Lower lobe of right lung (tissue), 2 donors: Measurements from ENCODE around the gene MCU. TPM values are rescaled to one million over a fixed set of nuclear protein-coding genes. Genes with fewer than 3 reads are reported as not detected.
"Not testable (repeated sequence)": the region's sequence is repeated elsewhere in the genome, so short reads cannot be mapped to it uniquely, and the experiment has no call there.

ENCODE experiments used
- ATAC-seq, 2 donors: fragments of 200-7000 bp; cut with Tn5 transposase; one replicate each; pipeline ENCODE4 v1.9.1; 2020 to 2022; ENCODE audit warnings: mild to moderate bottlenecking in 2 of 2, moderate library complexity in 2 of 2
- DNase-seq: peaks from one replicate; pipeline ENCODE4 v3.0.0-alpha.2; 2020
- H3K27ac ChIP-seq: fragments of 200-600 bp; one replicate; pipeline ENCODE4 v1.8.0; 2022
- H3K27me3 ChIP-seq: fragments of 200-600 bp; one replicate; pipeline ENCODE4 v1.8.0; 2022; ENCODE audit warnings: low read depth
- H3K36me3 ChIP-seq: fragments of 200-600 bp; one replicate; pipeline ENCODE4 v1.8.0; 2022; ENCODE audit warnings: mild to moderate bottlenecking
- H3K4me1 ChIP-seq: fragments of 200-600 bp; one replicate; pipeline ENCODE4 v1.8.0; 2022
- H3K4me3 ChIP-seq: fragments of 200-600 bp; one replicate; pipeline ENCODE4 v1.8.0; 2022; ENCODE audit warnings: mild to moderate bottlenecking
- H3K9me3 ChIP-seq: fragments of 200-600 bp; one replicate; pipeline ENCODE4 v1.8.0; 2022
- intact Hi-C: fragments of 100-400 bp; cut with DNase I; formaldehyde crosslinking; loops from one replicate; pipeline ENCODE4 v1.11.0; 2022
- total RNA-seq: library from RNA; stranded (reverse); fragmentation: NEBNext Ultra II Directional; extraction: Animal tissue kit (Norgen Biotek cat#: 25700); gene quantifications from one replicate; pipeline ENCODE4 v1.2.1, GENCODE V29; 2021
- TF ChIP-seq, protein P1 (sequence below): fragments of 200-600 bp; IDR thresholded peaks from one replicate; pipeline ENCODE4 v1.8.0; 2022; ENCODE audit warnings: antibody characterized with exemption, mild to moderate bottlenecking
- donor health status: DM: no; HTN: yes; CAD: no; lungs with severe emphysema.

MCU gene
- total RNA-seq, 1 donor from 2014 or later: 24.2 TPM

DNA sequence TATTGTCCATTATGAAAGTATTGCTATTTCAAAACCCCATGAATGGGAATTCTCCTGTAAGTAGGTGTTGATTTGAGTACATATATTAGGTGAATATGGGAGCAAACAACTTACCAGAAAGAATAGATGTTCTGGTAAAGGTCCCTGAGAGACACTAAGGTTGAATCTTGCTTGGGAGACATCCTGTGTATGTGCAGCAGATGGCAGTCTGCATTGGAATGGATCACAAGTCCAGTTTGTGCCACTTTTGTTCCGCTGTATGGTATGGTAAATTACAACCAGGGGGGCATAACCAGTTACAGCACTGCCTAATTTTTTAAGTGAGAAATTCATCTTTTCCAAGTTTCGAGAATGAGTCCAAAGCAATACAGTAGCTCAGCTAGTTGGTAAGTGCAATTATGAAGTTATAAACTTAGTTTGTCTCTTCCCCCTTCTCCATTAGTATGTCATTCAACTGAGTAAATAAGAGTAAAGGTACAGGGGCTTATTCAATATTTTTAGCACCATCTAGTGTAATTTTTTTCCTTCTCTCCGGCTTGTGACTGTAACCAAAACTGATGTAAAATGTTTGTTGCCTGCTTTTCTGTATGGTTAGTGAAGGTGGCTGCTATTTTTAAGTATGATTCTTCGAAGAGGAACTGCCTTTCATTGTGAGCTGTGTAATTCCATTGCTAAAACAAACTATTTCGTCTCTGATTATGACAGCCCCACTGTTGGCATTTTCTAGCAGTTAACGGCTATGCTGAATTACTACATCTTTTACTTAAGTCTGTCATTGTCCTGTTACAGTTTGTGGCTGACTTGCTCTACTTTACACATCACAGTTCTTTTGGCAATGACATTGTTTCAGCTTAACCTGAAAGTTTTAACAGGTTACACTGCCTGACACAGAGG, 2.8 kb downstream of the MCU start:
- DNase-seq: no peak
- Histone ChIP-seq H3K4me3 (no peak overlapping the region), H3K27ac (no peak overlapping the region), H3K27me3 (no peaks in the 10 kb centered on the region), H3K9me3 (no peaks in the 10 kb centered on the region), H3K36me3 (no peaks in the 10 kb centered on the region), H3K4me1 (peaks cover 38% of the 10 kb centered on the region)
- TF ChIP-seq, protein P1, sequence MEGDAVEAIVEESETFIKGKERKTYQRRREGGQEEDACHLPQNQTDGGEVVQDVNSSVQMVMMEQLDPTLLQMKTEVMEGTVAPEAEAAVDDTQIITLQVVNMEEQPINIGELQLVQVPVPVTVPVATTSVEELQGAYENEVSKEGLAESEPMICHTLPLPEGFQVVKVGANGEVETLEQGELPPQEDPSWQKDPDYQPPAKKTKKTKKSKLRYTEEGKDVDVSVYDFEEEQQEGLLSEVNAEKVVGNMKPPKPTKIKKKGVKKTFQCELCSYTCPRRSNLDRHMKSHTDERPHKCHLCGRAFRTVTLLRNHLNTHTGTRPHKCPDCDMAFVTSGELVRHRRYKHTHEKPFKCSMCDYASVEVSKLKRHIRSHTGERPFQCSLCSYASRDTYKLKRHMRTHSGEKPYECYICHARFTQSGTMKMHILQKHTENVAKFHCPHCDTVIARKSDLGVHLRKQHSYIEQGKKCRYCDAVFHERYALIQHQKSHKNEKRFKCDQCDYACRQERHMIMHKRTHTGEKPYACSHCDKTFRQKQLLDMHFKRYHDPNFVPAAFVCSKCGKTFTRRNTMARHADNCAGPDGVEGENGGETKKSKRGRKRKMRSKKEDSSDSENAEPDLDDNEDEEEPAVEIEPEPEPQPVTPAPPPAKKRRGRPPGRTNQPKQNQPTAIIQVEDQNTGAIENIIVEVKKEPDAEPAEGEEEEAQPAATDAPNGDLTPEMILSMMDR: peak; percentile 39
- ATAC-seq: no peak
- intact Hi-C loops: no loop called here

DNA sequence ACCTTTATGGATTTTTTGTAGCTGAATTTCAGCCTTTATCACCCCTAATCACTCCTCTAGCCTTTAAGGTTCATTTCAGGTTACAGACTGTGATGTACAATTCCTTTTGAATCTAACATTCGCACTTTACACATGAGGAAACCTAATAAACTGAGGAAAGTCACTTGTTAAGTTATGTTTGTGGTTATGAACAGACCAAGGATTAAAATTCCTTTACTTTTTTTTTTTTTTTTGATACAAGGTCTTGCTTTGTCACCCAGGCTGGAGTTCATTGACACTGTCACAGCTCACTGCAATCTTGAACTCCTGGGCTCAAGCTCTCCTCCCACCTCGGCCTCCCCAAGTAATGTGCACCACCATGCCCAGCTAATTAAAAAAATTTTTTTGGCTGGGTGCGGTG, 3.6 kb downstream of the MCU start:
- intact Hi-C loops: no loop called here
- H3K4me1 ChIP-seq: peaks cover 38% of the 10 kb centered on the region
- DNase-seq: no peak
- H3K9me3 ChIP-seq: no peaks in the 10 kb centered on the region
- H3K27me3 ChIP-seq: no peaks in the 10 kb centered on the region
- no peak overlapping the region for H3K4me3 ChIP-seq
- TF ChIP-seq, protein P1: no peak
- no peaks in the 10 kb centered on the region for H3K36me3 ChIP-seq
- ATAC-seq: no peak
- no peak overlapping the region for H3K27ac ChIP-seq

DNA sequence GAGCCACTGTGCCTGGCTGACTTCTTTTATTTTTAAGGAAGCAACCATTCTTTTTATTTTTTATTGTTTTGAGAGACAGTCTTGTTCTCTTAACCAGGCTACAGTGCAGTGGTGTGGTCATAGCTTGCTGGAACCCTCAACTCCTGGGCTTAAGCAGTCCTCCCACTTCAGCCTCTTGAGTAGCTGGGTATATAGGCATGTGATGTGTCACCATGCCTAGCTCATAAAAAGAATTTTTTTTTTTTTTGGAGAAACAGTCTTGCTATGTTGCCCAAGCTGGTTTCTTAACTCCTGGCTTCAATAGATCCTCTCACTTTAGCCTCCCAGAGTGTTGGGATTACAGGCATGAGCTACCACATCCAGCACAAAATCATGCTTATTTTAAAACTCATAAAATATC, 5.8 kb downstream of the MCU start:
- ATAC-seq (peak; percentile 47 to 68), DNase-seq (no peak)
- peaks cover 40% of the 10 kb centered on the region for H3K4me1 ChIP-seq
- H3K27ac ChIP-seq: no peak overlapping the region
- H3K27me3 ChIP-seq: no peaks in the 10 kb centered on the region
- TF ChIP-seq, protein P1: no peak
- intact Hi-C loops: no loop called here
- H3K4me3 ChIP-seq: no peak overlapping the region
- no peaks in the 10 kb centered on the region for H3K9me3 ChIP-seq
- H3K36me3 ChIP-seq: no peaks in the 10 kb centered on the region

DNA sequence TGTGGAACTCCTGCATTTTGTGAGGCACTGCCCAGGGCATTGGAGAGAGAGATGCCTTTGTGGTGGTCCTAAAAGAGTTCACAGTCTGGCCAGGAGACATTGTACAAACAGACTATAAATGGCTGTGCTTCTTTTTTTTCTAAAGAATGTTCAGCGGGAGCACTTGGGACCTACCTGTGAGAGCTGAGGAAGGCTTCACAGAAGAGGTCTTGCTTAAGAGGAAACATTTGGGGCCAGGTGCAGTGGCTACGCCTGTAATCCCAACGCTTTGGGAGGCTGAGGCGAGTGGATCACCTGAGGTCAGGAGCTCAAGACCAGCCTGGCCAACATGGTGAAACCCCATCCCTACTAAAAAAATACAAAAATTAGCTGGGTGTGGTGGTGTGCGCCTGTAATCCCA, 10.5 kb downstream of the MCU start:
- H3K4me3 ChIP-seq, DNase-seq, intact Hi-C loops, H3K27ac ChIP-seq, H3K36me3 ChIP-seq, H3K9me3 ChIP-seq, H3K27me3 ChIP-seq: not testable (repeated sequence)
- peak; percentile 65 to 69 for ATAC-seq
- H3K4me1 ChIP-seq: peaks cover 11% of the 10 kb centered on the region

DNA sequence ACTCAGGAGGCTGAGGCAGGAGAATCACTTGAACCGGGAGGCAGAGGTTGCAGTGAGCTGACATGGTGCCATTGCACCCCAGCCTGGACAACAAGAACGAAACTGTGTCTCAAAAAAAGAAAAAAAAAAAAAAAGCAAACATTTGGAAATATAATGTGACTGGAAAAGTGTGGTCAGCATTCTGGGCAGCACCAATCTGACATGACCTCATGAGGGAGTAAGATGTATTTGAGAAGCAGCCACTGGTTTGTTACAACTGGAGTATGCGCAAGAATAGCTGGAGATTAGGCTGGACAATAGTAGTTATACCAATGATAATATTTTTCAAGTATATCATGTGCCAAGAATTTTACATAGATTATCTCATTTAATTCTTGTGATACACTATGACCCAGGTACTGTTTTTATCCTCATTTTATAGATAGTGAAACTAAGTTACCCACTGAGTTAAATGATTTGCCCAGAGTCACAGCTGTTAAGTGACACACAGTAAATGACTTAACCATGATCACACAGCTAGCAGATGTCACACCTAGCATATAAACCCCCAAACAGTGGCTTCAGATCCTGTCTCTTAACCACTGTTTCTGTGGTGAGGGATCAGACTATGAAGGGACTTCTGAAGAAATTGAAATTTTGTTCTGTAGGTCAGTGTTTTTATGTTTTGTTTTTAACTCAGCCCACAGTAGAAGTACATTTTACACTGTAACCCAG, 11.1 kb downstream of the MCU start:
- Histone ChIP-seq H3K9me3 (no peaks in the 10 kb centered on the region), H3K4me1 (peaks cover 10% of the 10 kb centered on the region), H3K4me3 (no peak overlapping the region), H3K36me3 (no peaks in the 10 kb centered on the region), H3K27me3 (no peaks in the 10 kb centered on the region), H3K27ac (no peak overlapping the region)
- DNase-seq (no peak), ATAC-seq (peak in 1 of 2 donors; percentile 38)
- intact Hi-C loops: no loop called here
- TF ChIP-seq, protein P1: no peak

DNA sequence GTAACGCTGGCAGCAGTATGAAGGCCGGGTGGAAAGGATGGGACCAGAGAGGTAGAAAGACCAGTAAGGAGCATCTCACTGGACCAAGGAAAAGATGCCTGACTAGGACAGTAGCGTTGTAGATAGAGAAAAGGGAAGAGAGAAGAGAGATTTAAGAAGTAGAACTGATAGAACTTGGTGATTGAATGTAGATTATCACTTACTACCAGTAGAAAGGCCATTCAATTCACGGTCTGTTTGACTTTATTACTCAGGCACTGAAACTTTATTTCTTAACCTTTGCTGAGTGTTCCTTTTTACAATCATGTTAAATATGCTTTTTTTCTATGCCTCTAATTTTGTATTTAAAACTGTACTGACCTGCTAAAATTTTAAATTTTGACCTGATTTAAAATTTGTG, 12.2 kb downstream of the MCU start:
- DNase-seq (no peak), ATAC-seq (no peak)
- TF ChIP-seq, protein P1: no peak
- Histone ChIP-seq H3K27me3 (no peaks in the 10 kb centered on the region), H3K4me1 (peaks cover 21% of the 10 kb centered on the region), H3K36me3 (no peaks in the 10 kb centered on the region), H3K4me3 (no peak overlapping the region), H3K9me3 (no peaks in the 10 kb centered on the region), H3K27ac (no peak overlapping the region)
- intact Hi-C loops: no loop called here
